Measurements from ENCODE around the gene SLCO2B1. TPM values are rescaled to one million over a fixed set of nuclear protein-coding genes. Genes with fewer than 3 reads are reported as not detected.

Gene SLCO2B1
- total RNA-seq, 1 donor from 2014 or later, result 5.0 TPM

- DNase-seq (ENCODE audit: low read depth in 2 of 2), result no peak
Measured at GRCh38 chr11:75144716-75145014, 6.2 kb upstream of the SLCO2B1 start.

- no peak for DNase-seq (ENCODE audit: low read depth in 2 of 2)
Measured at GRCh38 chr11:75145196-75145971, 5.5 kb upstream of the SLCO2B1 start.

GRCh38 chr11:75145972-75146519 lies 4.9 kb upstream of the SLCO2B1 start:
- DNase-seq (ENCODE audit: low read depth in 2 of 2), result no peak

- no peak for DNase-seq (ENCODE audit: low read depth in 2 of 2)
Measured at GRCh38 chr11:75146711-75147110, 4.2 kb upstream of the SLCO2B1 start.

- DNase-seq (ENCODE audit: low read depth in 2 of 2), result no peak
Measured at GRCh38 chr11:75147191-75147874, 3.6 kb upstream of the SLCO2B1 start.

- DNase-seq (ENCODE audit: low read depth in 2 of 2), result no peak
Measured at GRCh38 chr11:75147875-75148263, 3.0 kb upstream of the SLCO2B1 start.

- no peak for DNase-seq (ENCODE audit: low read depth in 2 of 2)
Measured at GRCh38 chr11:75148436-75148983, 2.4 kb upstream of the SLCO2B1 start.

GRCh38 chr11:75149766-75150465 lies 991 bp upstream of the SLCO2B1 start:
- DNase-seq (ENCODE audit: low read depth in 2 of 2), result no peak

- DNase-seq (ENCODE audit: low read depth in 2 of 2), result peak in 1 of 2 donors; percentile 21
Measured at GRCh38 chr11:75151346-75152047, 590 bp downstream of the SLCO2B1 start.

GRCh38 chr11:75152090-75152489 lies 1.2 kb downstream of the SLCO2B1 start:
- no peak for DNase-seq (ENCODE audit: low read depth in 2 of 2)

- peak; percentile 39 to 81 for DNase-seq (ENCODE audit: low read depth in 2 of 2)
Measured at GRCh38 chr11:75152651-75153427, 1.9 kb downstream of the SLCO2B1 start.

- no peak for DNase-seq (ENCODE audit: low read depth in 2 of 2)
Measured at GRCh38 chr11:75154646-75155569, 4.0 kb downstream of the SLCO2B1 start.

- no peak for DNase-seq (ENCODE audit: low read depth in 2 of 2)
Measured at GRCh38 chr11:75155570-75156422, 4.9 kb downstream of the SLCO2B1 start.

GRCh38 chr11:75158241-75158640 lies 7.3 kb downstream of the SLCO2B1 start:
- no peak for DNase-seq (ENCODE audit: low read depth in 2 of 2)

- DNase-seq (ENCODE audit: low read depth in 2 of 2), result no peak
Measured at GRCh38 chr11:75158696-75159150, 7.8 kb downstream of the SLCO2B1 start.

GRCh38 chr11:75159151-75159953 lies 8.4 kb downstream of the SLCO2B1 start:
- no peak for DNase-seq (ENCODE audit: low read depth in 2 of 2)

- DNase-seq (ENCODE audit: low read depth in 2 of 2), result peak in 1 of 2 donors; percentile 50
Measured at GRCh38 chr11:75160220-75160757, 9.4 kb downstream of the SLCO2B1 start.

Measured in dermis microvascular lymphatic vessel endothelial cell (primary cell).